OCI-M2 (cell line): ENCODE measurements around the gene MYL12B.
"Not testable (repeated sequence)": the region's sequence is repeated elsewhere in the genome, so short reads cannot be mapped to it uniquely, and the experiment has no call there.

Experiments used
- DNase-seq: peaks from one replicate; lab custom pipeline; 2025; ENCODE audit not compliant: unreplicated experiment; lab: John Stamatoyannopoulos, UW

Gene MYL12B

GRCh38 chr18:3261373-3262233 is at the start of gene MYL12B:
TSS of gene MYL12B (plus strand) at chr18:3262133. CDS start at chr18:3272899, 10,766 bp downstream.
- peak; percentile 48 for DNase-seq

GRCh38 chr18:3212657-3213056 is 49.3 kb upstream of the MYL12B start:
- no peak for DNase-seq

- no peak for DNase-seq
These were observed 48.5 kb upstream of the MYL12B start for GRCh38 chr18:3213300-3214059.

- DNase-seq, result no peak
These were observed 46.9 kb upstream of the MYL12B start for GRCh38 chr18:3214855-3215637.

- DNase-seq, result no peak
These were observed 44.9 kb upstream of the MYL12B start for GRCh38 chr18:3216987-3217386.

- no peak for DNase-seq
These were observed 43.8 kb upstream of the MYL12B start for GRCh38 chr18:3217948-3218647.

GRCh38 chr18:3218819-3219218 is 43.1 kb upstream of the MYL12B start:
- no peak for DNase-seq

- DNase-seq, result no peak
These were observed 42.7 kb upstream of the MYL12B start for GRCh38 chr18:3219241-3219630.

GRCh38 chr18:3219631-3220335 is 42.1 kb upstream of the MYL12B start, which contains the start of gene MYOM1:
TSS of gene MYOM1 (minus strand) at chr18:3219968. CDS start at chr18:3215223, 4,745 bp downstream.
- no peak for DNase-seq

- DNase-seq, result not testable (repeated sequence)
These were observed 41.1 kb upstream of the MYL12B start for GRCh38 chr18:3220868-3221267.

- no peak for DNase-seq
These were observed 40.4 kb upstream of the MYL12B start for GRCh38 chr18:3221496-3221895.

GRCh38 chr18:3223356-3223755 is 38.6 kb upstream of the MYL12B start:
- DNase-seq, result no peak

GRCh38 chr18:3224223-3224622 is 37.7 kb upstream of the MYL12B start:
- DNase-seq, result no peak

GRCh38 chr18:3225588-3225987 is 36.3 kb upstream of the MYL12B start:
- no peak for DNase-seq

GRCh38 chr18:3226048-3226447 is 35.9 kb upstream of the MYL12B start:
- DNase-seq, result no peak

- no peak for DNase-seq
These were observed 31.3 kb upstream of the MYL12B start for GRCh38 chr18:3230401-3231334.

- DNase-seq, result no peak
These were observed 28.9 kb upstream of the MYL12B start for GRCh38 chr18:3233004-3233403.

GRCh38 chr18:3233433-3234168 is 28.3 kb upstream of the MYL12B start:
- no peak for DNase-seq
